GM19025 (cell line): ENCODE data around the gene PAF1.
"Not testable (repeated sequence)": the region's sequence is repeated elsewhere in the genome, so short reads cannot be mapped to it uniquely, and the experiment has no call there.

Source experiments
- ATAC-seq: cut with Tn5 transposase; IDR thresholded peaks from one replicate; pipeline ENCODE4 v1.9.1; 2021; ENCODE audit warnings: mild to moderate bottlenecking, low read depth, moderate library complexity; ENCODE audit not compliant: unreplicated experiment

The PAF1 gene

GRCh38 chr19:39360599-39360998 is 30.3 kb downstream of the PAF1 start:
- ATAC-seq, result no peak

GRCh38 chr19:39359026-39359425 is 31.9 kb downstream of the PAF1 start:
- ATAC-seq, result no peak

- ATAC-seq, result no peak
Observed at GRCh38 chr19:39356647-39357046, 34.3 kb downstream of the PAF1 start.

GRCh38 chr19:39356073-39356472 is 34.8 kb downstream of the PAF1 start:
- ATAC-seq, result no peak

- no peak for ATAC-seq
Observed at GRCh38 chr19:39355253-39355652, 35.7 kb downstream of the PAF1 start.

GRCh38 chr19:39352381-39353255 is 38.3 kb downstream of the PAF1 start:
- no peak for ATAC-seq

GRCh38 chr19:39351537-39352064 is 39.3 kb downstream of the PAF1 start:
- ATAC-seq, result peak; percentile 69

- ATAC-seq, result no peak
Observed at GRCh38 chr19:39350156-39350555, 40.8 kb downstream of the PAF1 start.

- no peak for ATAC-seq
Observed at GRCh38 chr19:39349326-39349725, 41.6 kb downstream of the PAF1 start.

GRCh38 chr19:39347332-39348164 is 43.4 kb downstream of the PAF1 start:
- no peak for ATAC-seq

- no peak for ATAC-seq
Observed at GRCh38 chr19:39345956-39346355, 45.0 kb downstream of the PAF1 start.

- ATAC-seq, result no peak
Observed at GRCh38 chr19:39342647-39343305, 48.1 kb downstream of the PAF1 start.

GRCh38 chr19:39341719-39342604 is 48.9 kb downstream of the PAF1 start, which contains the start of gene SAMD4B:
Gene SAMD4B, plus strand, starts transcription at chr19:39342421. Its CDS starts 14,473 bp downstream, at chr19:39356894.
- peak; percentile 90 for ATAC-seq

GRCh38 chr19:39341129-39341718 is 49.7 kb downstream of the PAF1 start:
- no peak for ATAC-seq

GRCh38 chr19:39340156-39340555 is 50.8 kb downstream of the PAF1 start:
- not testable (repeated sequence) for ATAC-seq

- no peak for ATAC-seq
Observed at GRCh38 chr19:39339674-39340073, 51.2 kb downstream of the PAF1 start.

- ATAC-seq, result no peak
Observed at GRCh38 chr19:39336483-39336882, 54.4 kb downstream of the PAF1 start.
